Loucy (cell line): ENCODE measurements around the gene LPCAT2.

Experiments
- H2AFZ ChIP-seq: fragments of 200-600 bp; sonication (generic); 2 replicates; pipeline ENCODE4 v1.6.0; 2016; ENCODE audit warnings: antibody characterized with exemption, mild to moderate bottlenecking, low read length, moderate library complexity
- H3F3A ChIP-seq: fragments of 200-600 bp; 2 replicates; pipeline ENCODE4 v1.6.0; 2016; ENCODE audit warnings: antibody characterized with exemption, low read depth, mild to moderate bottlenecking
- H3K27me3 ChIP-seq: fragments of 200-600 bp; sonication (generic); 2 replicates; pipeline ENCODE4 v1.6.1; 2014; ENCODE audit warnings: low read length, mild to moderate bottlenecking; ENCODE audit not compliant: insufficient read depth, poor library complexity, severe bottlenecking
- H3K36me3 ChIP-seq: fragments of 200-600 bp; sonication (generic); 2 replicates; pipeline ENCODE4 v1.6.1; 2016; ENCODE audit warnings: low read length; ENCODE audit not compliant: insufficient read depth
- H3K4me1 ChIP-seq: fragments of 200-600 bp; sonication (generic); 2 replicates; pipeline ENCODE4 v1.5.1; 2014; ENCODE audit warnings: low read length, mild to moderate bottlenecking; ENCODE audit not compliant: insufficient read depth, poor library complexity, severe bottlenecking
- H3K4me2 ChIP-seq: fragments of 200-600 bp; sonication (generic); 2 replicates; pipeline ENCODE4 v1.6.0; 2014; ENCODE audit warnings: antibody characterized with exemption, low read length, low read depth, mild to moderate bottlenecking; ENCODE audit not compliant: poor library complexity, severe bottlenecking
- H3K4me3 ChIP-seq: fragments of 200-600 bp; sonication (generic); 2 replicates; pipeline ENCODE4 v1.5.1; 2014; ENCODE audit warnings: low read length, mild to moderate bottlenecking, mixed read lengths; ENCODE audit not compliant: poor library complexity, severe bottlenecking
- H3K79me2 ChIP-seq: fragments of 200-600 bp; sonication (generic); 2 replicates; pipeline ENCODE4 v1.6.1; 2014; ENCODE audit warnings: low read length; ENCODE audit not compliant: insufficient read depth
- H3K9ac ChIP-seq: fragments of 200-600 bp; sonication (generic); 2 replicates; pipeline ENCODE4 v1.6.0; 2014; ENCODE audit warnings: mild to moderate bottlenecking, low read depth, low read length, moderate library complexity; ENCODE audit not compliant: poor library complexity, severe bottlenecking
- H3K9me2 ChIP-seq: fragments of 200-600 bp; sonication (generic); replicated peaks from 2 replicates; pipeline ENCODE4 v1.6.1; 2016; ENCODE audit warnings: low read depth, low read length, mixed read lengths
- H3K9me3 ChIP-seq: fragments of 200-600 bp; sonication (generic); 2 replicates; pipeline ENCODE4 v1.6.1; 2014; ENCODE audit warnings: mild to moderate bottlenecking, antibody characterized with exemption, low read length, low read depth; ENCODE audit not compliant: insufficient read depth
- H4K20me1 ChIP-seq: fragments of 200-600 bp; sonication (generic); 2 replicates; pipeline ENCODE4 v1.6.0; 2014; ENCODE audit warnings: antibody characterized with exemption, low read length, mild to moderate bottlenecking; ENCODE audit not compliant: insufficient read depth, poor library complexity, severe bottlenecking
- CTCF ChIP-seq: fragments of 200-600 bp; sonication (generic); conservative IDR thresholded peaks from 2 replicates; pipeline ENCODE4 v1.5.1; 2014; ENCODE audit warnings: mild to moderate bottlenecking, antibody characterized with exemption, low read length
- EZH2phosphoT487 ChIP-seq: fragments of 200-600 bp; IDR thresholded peaks from 2 replicates; pipeline ENCODE4 v1.6.1; 2018; ENCODE audit warnings: antibody characterized with exemption, mild to moderate bottlenecking, moderate library complexity, borderline replicate concordance

Gene LPCAT2

GRCh38 chr16:55468352-55468990 lies 40.4 kb upstream of the LPCAT2 start:
- Histone ChIP-seq H3K4me1 (no peaks in the 10 kb centered on the region), H3K9me2 (no peaks in the 10 kb centered on the region), H3K4me2 (no peak overlapping the region), H3K79me2 (no peaks in the 10 kb centered on the region), H2AFZ (no peak overlapping the region), H3K27me3 (no peaks in the 10 kb centered on the region), H3K36me3 (no peaks in the 10 kb centered on the region), H3K9ac (no peak overlapping the region), H4K20me1 (no peaks in the 10 kb centered on the region), H3K9me3 (no peaks in the 10 kb centered on the region), H3K4me3 (no peak overlapping the region), H3F3A (no peaks in the 10 kb centered on the region)
- TF ChIP-seq EZH2phosphoT487 (no peak), CTCF (no peak)

GRCh38 chr16:55469821-55470532 lies 38.9 kb upstream of the LPCAT2 start:
- Histone ChIP-seq H4K20me1 (no peaks in the 10 kb centered on the region), H3K4me3 (no peak overlapping the region), H3K4me2 (no peak overlapping the region), H3K9ac (no peak overlapping the region), H3F3A (no peaks in the 10 kb centered on the region), H2AFZ (no peak overlapping the region), H3K9me3 (no peaks in the 10 kb centered on the region), H3K27me3 (no peaks in the 10 kb centered on the region), H3K79me2 (no peaks in the 10 kb centered on the region), H3K36me3 (no peaks in the 10 kb centered on the region), H3K4me1 (no peaks in the 10 kb centered on the region), H3K9me2 (no peaks in the 10 kb centered on the region)
- no peak for TF ChIP-seq CTCF
- no peak for TF ChIP-seq EZH2phosphoT487

- no peak overlapping the region for H2AFZ ChIP-seq
- no peaks in the 10 kb centered on the region for H3K79me2 ChIP-seq
- H3K27me3 ChIP-seq: no peaks in the 10 kb centered on the region
- no peaks in the 10 kb centered on the region for H3K36me3 ChIP-seq
- H3F3A ChIP-seq: no peaks in the 10 kb centered on the region
- no peak overlapping the region for H3K9ac ChIP-seq
- H3K4me3 ChIP-seq: no peak overlapping the region
- no peaks in the 10 kb centered on the region for H3K4me1 ChIP-seq
- no peaks in the 10 kb centered on the region for H3K9me3 ChIP-seq
- H3K9me2 ChIP-seq: no peaks in the 10 kb centered on the region
- no peaks in the 10 kb centered on the region for H4K20me1 ChIP-seq
- TF ChIP-seq EZH2phosphoT487 (no peak), CTCF (no peak)
- no peak overlapping the region for H3K4me2 ChIP-seq
Measured at GRCh38 chr16:55470533-55471371, 38.1 kb upstream of the LPCAT2 start.
